ENCODE measurements around the gene DBX1. TPM values are rescaled to one million over a fixed set of nuclear protein-coding genes. Genes with fewer than 3 reads are reported as not detected.
A peak's percentile ranks its signal among the peaks of the same experiment; 100 is the strongest.

DBX1 gene
- total and polyA plus RNA-seq, 2 donors (not counting 1 experiment from before 2014, with no cell fraction given) = not detected

DNA sequence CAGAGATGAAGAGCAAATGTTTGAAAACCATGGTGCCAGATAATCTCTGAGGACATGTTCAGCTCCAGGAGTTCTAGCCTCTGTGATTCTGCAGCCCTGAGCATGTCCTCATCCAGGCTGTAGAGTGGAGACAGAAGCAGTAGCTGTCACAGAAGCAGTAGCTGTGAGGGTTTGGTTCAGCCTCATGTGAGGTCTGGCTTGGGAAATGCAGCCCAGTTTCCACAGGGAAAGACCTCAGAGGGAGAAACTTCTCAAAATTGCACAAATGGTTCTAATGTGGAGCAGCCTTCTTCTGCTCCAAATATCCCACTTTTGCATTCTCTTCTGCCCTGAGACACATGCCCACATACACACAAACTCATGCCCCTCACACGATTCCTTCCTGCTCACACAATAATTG, 48.4 kb downstream of the DBX1 start:
- Histone ChIP-seq H3K27me3 (ENCODE audit: control insufficient read depth, insufficient read depth, low read length) (no peaks in the 10 kb centered on the region), H3K27ac (ENCODE audit: insufficient read depth, low read length) (peak overlapping the region; percentile 88), H3K4me3 (replicated peaks in 1 of 4; ENCODE audit: control extremely low read depth in 1 of 4, insufficient read depth in 1 of 4, low read depth in 3 of 4, low read length in 4 of 4) (no peak overlapping the region), H3K9me3 (ENCODE audit: control insufficient read depth, insufficient read depth, low read depth, low read length) (no peaks in the 10 kb centered on the region), H2AFZ (ENCODE audit: low read length) (no peak overlapping the region), H3K9ac (ENCODE audit: insufficient read depth, low read length) (no peak overlapping the region), H4K20me1 (ENCODE audit: control insufficient read depth, extremely low read depth, insufficient read depth, low read length) (no peaks in the 10 kb centered on the region), H3K36me3 (ENCODE audit: control insufficient read depth, insufficient read depth, low read length) (peaks cover 12% of the 10 kb centered on the region), H3K4me2 (ENCODE audit: extremely low read depth, insufficient read depth, low read length) (peak overlapping the region; percentile 75), H3K79me2 (ENCODE audit: control insufficient read depth, insufficient read depth, low read length) (peaks cover 3% of the 10 kb centered on the region), H3K4me1 (ENCODE audit: control insufficient read depth, extremely low read depth, insufficient read depth, low read length) (peaks cover 31% of the 10 kb centered on the region)
- TF ChIP-seq EZH2 (IDR thresholded peaks at IDR 0.05; ENCODE audit: low read length, missing control alignments) = no peak
- TF ChIP-seq CTCF (conservative IDR thresholded peaks at IDR 0.05 in 1 of 2, IDR thresholded peaks at IDR 0.05 in 1 of 2; ENCODE audit: low read depth in 1 of 2, low read length in 2 of 2) = no peak
- no peak for DNase-seq (ENCODE audit: low read depth in 2 of 2)

DNA sequence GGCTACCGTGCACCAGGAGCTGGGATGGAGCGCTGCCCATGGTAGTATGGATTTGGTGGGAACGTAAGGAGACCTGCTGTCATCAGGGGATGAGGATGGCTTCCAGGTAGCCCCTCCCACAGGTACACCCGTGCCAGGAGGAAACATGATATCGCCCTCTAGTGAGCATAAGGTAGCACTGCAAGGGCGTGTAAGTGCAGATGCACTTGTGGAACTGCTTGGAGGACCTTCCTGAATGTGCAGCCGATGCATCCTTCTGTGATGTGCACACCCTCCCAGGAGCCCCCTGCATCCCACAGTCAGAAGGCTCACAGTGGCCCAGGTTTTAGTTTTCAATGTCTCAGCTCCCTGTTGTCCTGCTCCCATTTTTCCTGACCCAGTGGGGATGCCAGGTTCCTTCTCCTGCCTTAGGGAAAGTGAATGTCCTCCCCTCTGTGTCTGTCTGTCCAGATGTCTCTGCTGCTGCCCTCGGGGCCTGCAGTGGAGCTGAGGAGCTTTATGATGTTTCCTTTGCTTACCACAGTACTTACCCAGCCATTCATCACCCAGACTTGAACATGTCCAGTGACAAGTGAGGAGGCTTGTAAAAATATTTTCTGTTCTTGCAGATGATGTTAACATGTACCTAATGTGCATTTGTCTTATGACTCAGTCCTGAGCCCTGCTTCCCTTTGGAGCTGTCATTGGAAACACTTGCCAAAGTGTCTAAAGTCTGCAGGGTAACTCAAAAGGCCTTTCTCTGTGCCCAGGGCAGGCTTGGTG, 49.2 kb downstream of the DBX1 start:
- Histone ChIP-seq H3K4me2 (ENCODE audit: extremely low read depth, insufficient read depth, low read length) (peak overlapping the region; percentile 38), H3K9ac (ENCODE audit: insufficient read depth, low read length) (no peak overlapping the region), H3K4me3 (replicated peaks in 1 of 4; ENCODE audit: control extremely low read depth in 1 of 4, insufficient read depth in 1 of 4, low read depth in 3 of 4, low read length in 4 of 4) (no peak overlapping the region), H3K9me3 (ENCODE audit: control insufficient read depth, insufficient read depth, low read depth, low read length) (no peaks in the 10 kb centered on the region), H3K4me1 (ENCODE audit: control insufficient read depth, extremely low read depth, insufficient read depth, low read length) (peaks cover 31% of the 10 kb centered on the region), H4K20me1 (ENCODE audit: control insufficient read depth, extremely low read depth, insufficient read depth, low read length) (no peaks in the 10 kb centered on the region), H3K27ac (ENCODE audit: insufficient read depth, low read length) (peak overlapping the region; percentile 88), H2AFZ (ENCODE audit: low read length) (no peak overlapping the region), H3K36me3 (ENCODE audit: control insufficient read depth, insufficient read depth, low read length) (peaks cover 12% of the 10 kb centered on the region), H3K79me2 (ENCODE audit: control insufficient read depth, insufficient read depth, low read length) (peaks cover 3% of the 10 kb centered on the region), H3K27me3 (ENCODE audit: control insufficient read depth, insufficient read depth, low read length) (no peaks in the 10 kb centered on the region)
- TF ChIP-seq CTCF (conservative IDR thresholded peaks at IDR 0.05 in 1 of 2, IDR thresholded peaks at IDR 0.05 in 1 of 2; ENCODE audit: low read depth in 1 of 2, low read length in 2 of 2) (peak; percentile 79 to 92), EZH2 (IDR thresholded peaks at IDR 0.05; ENCODE audit: low read length, missing control alignments) (no peak)
- peak; percentile 85 to 98 for DNase-seq (ENCODE audit: low read depth in 2 of 2)

DNA sequence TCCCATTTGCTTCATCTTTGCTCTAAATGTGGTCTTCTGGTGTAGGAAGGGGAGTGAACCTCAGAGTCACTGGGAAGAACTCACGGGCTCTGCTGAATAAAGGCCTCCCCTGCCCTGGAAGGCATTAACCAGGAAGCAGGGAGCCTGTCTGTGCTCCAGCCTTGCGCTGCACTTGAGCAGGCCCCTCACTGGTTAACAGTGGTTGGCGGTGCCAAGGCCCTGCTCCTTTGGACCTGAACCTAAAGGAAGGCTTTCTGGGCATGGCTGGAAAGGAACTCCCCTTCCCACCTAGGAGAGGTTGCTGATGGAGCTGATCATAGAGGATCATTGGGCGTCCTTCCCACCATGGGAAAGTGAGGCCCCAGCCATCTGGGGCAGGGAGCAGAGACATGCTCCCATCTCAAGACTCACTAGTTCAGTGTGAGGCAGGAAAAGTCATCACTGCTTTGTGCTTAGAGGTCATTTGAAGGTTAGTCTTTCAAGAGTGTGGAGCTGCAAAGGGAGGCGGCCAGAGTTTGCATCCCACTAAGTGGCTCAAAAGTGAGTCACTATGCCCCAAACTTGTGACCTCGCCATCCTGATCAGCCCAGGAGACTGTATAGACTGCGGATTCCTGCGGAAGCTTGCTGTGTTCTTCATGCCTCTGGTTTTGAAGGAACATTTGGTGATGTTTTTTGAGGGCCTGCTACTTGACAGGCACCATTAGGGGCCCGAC, 50.4 kb downstream of the DBX1 start:
- peak; percentile 67 to 74 for DNase-seq (ENCODE audit: low read depth in 2 of 2)
- Histone ChIP-seq H2AFZ (ENCODE audit: low read length) (no peak overlapping the region), H4K20me1 (ENCODE audit: control insufficient read depth, extremely low read depth, insufficient read depth, low read length) (no peaks in the 10 kb centered on the region), H3K36me3 (ENCODE audit: control insufficient read depth, insufficient read depth, low read length) (peaks cover 19% of the 10 kb centered on the region), H3K79me2 (ENCODE audit: control insufficient read depth, insufficient read depth, low read length) (peaks cover 3% of the 10 kb centered on the region), H3K4me3 (replicated peaks in 1 of 4; ENCODE audit: control extremely low read depth in 1 of 4, insufficient read depth in 1 of 4, low read depth in 3 of 4, low read length in 4 of 4) (no peak overlapping the region), H3K27ac (ENCODE audit: insufficient read depth, low read length) (no peak overlapping the region), H3K4me2 (ENCODE audit: extremely low read depth, insufficient read depth, low read length) (no peak overlapping the region), H3K9ac (ENCODE audit: insufficient read depth, low read length) (no peak overlapping the region), H3K4me1 (ENCODE audit: control insufficient read depth, extremely low read depth, insufficient read depth, low read length) (peaks cover 31% of the 10 kb centered on the region), H3K9me3 (ENCODE audit: control insufficient read depth, insufficient read depth, low read depth, low read length) (no peaks in the 10 kb centered on the region), H3K27me3 (ENCODE audit: control insufficient read depth, insufficient read depth, low read length) (no peaks in the 10 kb centered on the region)
- TF ChIP-seq EZH2 (IDR thresholded peaks at IDR 0.05; ENCODE audit: low read length, missing control alignments) (no peak), CTCF (conservative IDR thresholded peaks at IDR 0.05 in 1 of 2, IDR thresholded peaks at IDR 0.05 in 1 of 2; ENCODE audit: low read depth in 1 of 2, low read length in 2 of 2) (no peak)
